ENCODE measurements around the gene IFT172.

IFT172 gene

DNA sequence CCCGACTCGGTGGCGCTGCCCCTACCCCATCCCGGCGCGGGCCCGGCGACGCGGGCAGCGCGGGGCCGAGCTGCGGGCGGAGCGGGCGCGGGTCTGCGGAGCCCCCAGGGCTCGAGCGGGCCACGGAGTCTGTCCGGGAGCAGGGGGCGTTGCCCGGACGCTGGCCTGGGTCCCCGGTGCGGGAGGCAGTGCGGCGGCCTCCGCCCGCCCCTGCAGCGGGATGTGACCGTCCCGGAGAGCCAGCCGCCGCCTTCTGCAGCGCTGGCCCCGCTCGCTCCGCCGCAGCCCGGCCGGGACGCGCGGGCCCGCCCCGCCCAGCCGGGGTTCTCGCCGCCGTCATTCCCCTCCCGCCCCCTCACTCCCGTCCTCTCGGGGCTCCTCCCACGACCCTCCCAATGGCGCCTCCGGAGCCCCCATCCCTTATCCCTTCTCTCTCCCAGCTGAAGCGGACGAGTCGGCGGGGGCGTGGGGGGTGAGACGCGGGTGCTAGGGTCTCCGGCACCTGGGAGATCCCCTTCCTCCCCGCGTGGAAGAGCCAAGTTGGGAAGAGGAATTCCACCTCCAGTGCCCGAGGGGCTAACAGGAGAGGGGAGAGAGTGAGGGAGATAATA, 5.5 kb upstream of the IFT172 start, which contains the start of gene FNDC4:
Gene FNDC4, minus strand, starts transcription at position 257 of the 611 bp plus-strand sequence. CDS start 521 bp downstream, outside the sequence.
- DNase-seq (ENCODE audit: low read depth), result no peak

DNA sequence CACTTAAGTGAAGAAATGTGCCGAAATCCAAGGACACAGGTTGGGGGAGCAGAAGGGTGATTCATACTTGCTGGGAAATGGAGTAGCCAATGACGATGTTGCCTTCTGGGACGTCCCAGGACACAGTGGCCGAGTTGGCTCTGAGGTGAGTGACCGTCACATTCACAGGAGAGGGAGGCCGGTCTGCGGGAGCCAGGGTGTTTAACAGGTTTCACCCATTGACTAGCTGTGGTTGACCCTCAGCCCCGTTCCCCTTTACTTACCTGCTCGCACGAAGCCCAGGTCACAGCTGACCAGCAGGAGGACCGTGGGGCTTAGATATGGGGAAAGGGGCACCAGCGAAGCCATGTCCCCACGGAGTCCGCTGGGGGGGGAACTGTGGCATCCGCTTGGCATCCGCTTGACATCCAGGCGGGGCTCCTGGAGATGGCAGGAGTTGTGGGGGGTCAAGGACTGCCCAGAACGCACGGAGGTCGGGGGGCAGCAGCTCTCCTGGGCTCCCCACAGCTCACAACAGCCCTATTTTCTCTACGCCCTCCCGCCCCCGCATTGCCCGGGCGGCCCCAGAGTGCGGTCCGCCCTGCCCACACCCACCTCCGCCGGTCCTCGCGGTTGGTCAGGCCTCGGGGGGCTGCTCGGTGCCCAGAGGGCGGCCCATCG, 4.9 kb upstream of the IFT172 start:
- no peak for DNase-seq (ENCODE audit: low read depth)

GRCh38 chr2:27493948-27494283, 4.4 kb upstream of the IFT172 start:
- DNase-seq (ENCODE audit: low read depth), result no peak

- no peak for DNase-seq (ENCODE audit: low read depth)
Observed at GRCh38 chr2:27492557-27492956, 3.0 kb upstream of the IFT172 start.

- DNase-seq (ENCODE audit: low read depth), result no peak
Observed at GRCh38 chr2:27489118-27489497, 435 bp downstream of the IFT172 start.

DNA sequence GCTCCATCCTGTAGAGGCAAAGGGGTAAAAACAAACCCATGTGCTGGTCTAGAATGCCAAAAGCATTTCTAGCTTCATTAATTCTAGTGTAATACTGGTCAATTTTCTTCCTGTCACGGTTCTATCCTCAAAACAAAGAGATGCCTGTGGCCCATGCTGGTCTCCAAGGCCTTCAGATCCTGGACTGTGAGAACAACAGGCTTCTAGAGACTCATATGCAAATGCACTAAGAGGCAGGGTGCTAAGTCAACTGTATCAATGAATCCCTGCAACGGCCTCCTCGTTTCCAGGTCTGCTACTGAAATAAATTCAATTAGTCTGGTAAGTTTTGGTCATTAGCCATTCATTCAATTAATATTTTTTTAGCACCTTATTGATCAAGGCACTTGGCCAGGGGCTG, 4.0 kb downstream of the IFT172 start:
- no peak for DNase-seq (ENCODE audit: low read depth)

- DNase-seq (ENCODE audit: low read depth), result no peak
Observed at GRCh38 chr2:27471961-27472360, 17.6 kb downstream of the IFT172 start.

- DNase-seq (ENCODE audit: low read depth), result no peak
Observed at GRCh38 chr2:27464443-27464842, 25.1 kb downstream of the IFT172 start.

DNA sequence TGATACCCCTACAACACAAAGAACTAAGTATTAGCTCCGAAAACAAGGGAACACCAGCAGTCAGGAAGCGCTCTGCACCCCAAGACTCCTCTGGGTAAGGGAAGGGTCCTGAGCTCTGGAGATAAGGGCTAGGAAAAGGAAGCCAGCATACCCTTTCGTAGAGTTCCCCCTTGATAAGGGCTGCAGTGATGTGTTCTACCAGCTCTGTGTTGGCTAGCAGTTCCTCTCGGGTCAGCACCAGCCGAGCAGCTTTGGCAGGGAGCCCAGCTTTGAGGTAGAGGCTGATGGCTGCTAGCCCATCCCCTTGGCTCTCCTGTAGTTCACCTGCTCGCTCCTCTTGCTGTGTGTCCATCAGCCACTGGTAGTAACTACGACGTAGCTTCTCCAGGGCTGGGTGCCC, 28.4 kb downstream of the IFT172 start:
- no peak for DNase-seq (ENCODE audit: low read depth)

DNA sequence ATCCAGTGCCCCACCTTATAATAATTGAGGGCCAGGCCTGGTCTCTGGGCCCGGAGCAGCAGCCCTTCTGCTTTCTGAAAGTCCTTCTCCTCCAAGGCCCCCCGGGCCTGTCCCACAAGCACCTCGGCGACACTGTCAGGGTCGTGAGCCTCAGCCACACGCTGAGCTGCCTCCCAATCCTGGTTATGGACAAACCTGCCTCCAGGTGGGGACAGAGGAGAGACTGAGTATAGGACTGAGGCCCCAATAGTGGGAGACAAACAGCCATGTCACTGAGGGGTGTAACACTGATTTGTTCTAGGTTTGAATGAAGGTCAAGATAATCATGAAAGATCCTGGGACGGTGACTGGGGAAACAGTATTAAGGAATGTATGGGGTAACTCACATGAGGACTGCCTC, 35.6 kb downstream of the IFT172 start:
- no peak for DNase-seq (ENCODE audit: low read depth)

GRCh38 chr2:27451095-27451494, 38.4 kb downstream of the IFT172 start:
- DNase-seq (ENCODE audit: low read depth), result no peak

DNA sequence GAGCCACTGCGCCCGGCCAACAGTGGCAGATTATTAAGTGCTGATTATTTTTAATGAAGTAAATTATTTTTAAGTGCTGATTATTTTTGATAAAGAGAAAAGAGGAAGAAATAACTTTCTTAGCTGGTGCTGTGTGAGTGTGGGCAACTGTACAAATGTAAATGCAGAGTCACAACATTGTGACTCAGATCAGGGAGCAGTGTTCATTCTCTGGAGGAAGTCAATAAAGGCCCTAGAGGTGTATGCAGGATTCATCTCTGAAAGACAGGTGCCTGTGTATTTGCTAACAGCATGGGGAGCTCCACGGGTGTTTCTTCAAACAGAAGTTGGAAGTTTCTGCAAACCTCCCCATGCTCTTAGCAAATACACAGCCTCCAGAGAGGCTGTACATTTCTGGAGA, 41.2 kb downstream of the IFT172 start:
- DNase-seq (ENCODE audit: low read depth), result no peak

- no peak for DNase-seq (ENCODE audit: low read depth)
Observed at GRCh38 chr2:27446057-27446456, 43.5 kb downstream of the IFT172 start.

DNA sequence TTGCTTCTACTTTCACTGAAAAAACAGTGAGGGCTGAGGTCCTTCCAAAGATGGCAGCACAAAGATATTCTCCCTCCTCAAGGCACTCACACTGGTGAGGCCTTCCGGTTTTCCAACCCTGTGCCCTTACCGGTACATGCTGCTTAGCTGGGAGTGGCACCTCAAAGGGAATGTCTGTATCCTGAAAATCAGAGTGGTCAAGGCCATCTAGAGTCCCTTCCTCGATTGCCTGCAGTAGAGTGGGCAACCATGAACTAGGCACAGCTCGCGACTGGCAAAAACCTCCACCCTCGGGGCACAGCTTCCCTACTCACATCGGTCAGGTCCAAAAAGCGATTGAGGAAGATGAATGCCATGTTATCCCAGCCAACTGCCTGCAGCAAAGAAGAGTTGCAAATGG, 43.9 kb downstream of the IFT172 start:
- no peak for DNase-seq (ENCODE audit: low read depth)

GRCh38 chr2:27445155-27445554, 44.4 kb downstream of the IFT172 start:
- DNase-seq (ENCODE audit: low read depth), result no peak

GRCh38 chr2:27442920-27443282, 46.6 kb downstream of the IFT172 start:
- DNase-seq (ENCODE audit: low read depth), result no peak

DNA sequence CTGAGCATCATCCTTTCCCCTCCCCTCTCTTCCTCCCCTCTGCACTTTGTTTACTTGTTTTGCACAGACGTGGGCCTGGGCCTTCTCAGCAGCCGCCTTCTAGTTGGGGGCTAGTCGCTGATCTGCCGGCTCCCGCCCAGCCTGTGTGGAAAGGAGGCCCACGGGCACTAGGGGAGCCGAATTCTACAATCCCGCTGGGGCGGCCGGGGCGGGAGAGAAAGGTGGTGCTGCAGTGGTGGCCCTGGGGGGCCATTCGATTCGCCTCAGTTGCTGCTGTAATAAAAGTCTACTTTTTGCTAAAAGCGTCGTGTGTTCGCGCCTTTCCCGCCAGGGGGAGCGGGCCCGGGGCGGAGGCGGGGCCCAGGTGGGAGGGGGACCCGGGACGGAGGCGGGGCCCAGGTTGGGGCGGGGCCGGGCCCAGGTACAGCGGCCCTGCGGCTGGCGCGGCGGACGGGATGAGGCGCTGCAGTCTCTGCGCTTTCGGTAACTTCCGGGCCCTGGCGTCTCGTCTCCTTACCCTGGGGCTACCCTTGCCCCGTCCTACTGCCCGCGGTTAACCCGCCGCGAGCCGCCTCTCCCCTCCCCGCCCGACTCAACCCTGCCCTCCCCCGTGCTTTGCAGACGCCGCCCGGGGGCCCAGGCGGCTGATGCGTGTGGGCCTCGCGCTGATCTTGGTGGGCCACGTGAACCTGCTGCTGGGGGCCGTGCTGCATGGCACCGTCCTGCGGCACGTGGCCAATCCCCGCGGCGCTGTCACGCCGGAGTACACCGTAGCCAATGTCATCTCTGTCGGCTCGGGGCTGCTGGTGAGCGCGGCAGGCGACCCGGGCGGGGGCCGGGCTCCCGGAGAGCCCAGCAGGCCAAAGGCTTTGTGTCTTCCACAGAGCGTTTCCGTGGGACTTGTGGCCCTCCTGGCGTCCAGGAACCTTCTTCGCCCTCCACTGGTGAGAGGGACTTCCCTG, 47.3 kb downstream of the IFT172 start, which contains the start of gene KRTCAP3:
Gene KRTCAP3, plus strand, starts transcription at position 424 of the 962 bp plus-strand sequence. Its CDS starts 32 bp downstream, at position 456.
- peak; percentile 43 for DNase-seq (ENCODE audit: low read depth)

DNA sequence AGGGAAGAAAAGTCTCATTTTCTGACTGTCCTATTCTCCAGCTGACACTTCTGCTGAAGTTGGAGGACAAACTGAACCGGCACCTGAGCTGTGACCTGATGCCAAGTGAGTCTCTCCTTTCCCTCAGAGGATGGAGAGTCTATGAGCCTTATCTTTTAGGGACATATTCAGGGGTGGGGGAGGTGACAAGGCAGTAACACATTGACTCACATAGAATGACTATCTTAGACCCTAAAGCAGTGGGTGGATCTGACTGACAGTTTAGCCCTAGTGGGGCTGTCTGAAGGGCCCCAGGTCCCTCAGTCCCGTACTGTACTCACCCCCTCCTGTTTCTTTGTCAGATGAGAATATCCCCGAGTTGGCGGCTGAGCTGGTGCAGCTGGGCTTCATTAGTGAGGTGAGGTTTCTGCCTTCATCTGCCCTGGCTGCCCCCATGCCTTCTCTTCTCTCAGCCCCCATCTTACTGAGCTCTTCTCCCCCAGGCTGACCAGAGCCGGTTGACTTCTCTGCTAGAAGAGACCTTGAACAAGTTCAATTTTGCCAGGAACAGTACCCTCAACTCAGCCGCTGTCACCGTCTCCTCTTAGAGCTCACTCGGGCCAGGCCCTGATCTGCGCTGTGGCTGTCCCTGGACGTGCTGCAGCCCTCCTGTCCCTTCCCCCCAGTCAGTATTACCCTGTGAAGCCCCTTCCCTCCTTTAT, 48.2 kb downstream of the IFT172 start:
- DNase-seq (ENCODE audit: low read depth), result no peak

GRCh38 chr2:27435628-27436027, 53.9 kb downstream of the IFT172 start:
- no peak for DNase-seq (ENCODE audit: low read depth)

DNA sequence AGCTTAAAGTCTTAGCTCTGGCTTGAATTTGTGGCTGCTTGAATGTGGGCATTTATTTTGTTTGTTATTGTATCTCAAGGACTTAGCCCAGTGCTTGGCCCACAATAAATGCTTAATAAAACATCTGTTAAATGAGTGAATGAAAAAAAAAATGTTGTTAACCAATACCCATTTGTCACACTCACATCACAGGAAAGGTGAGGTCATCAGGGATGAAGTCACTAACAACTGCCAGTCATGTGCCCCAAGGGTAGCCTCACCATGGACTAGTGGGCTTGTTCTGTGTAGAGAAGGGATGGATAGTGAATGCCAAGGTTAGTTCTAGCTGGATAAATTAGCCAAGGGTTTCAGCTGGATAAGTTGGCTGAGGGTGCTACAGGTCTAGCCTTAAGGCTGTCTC, 58.1 kb downstream of the IFT172 start:
- no peak for DNase-seq (ENCODE audit: low read depth)

DNA sequence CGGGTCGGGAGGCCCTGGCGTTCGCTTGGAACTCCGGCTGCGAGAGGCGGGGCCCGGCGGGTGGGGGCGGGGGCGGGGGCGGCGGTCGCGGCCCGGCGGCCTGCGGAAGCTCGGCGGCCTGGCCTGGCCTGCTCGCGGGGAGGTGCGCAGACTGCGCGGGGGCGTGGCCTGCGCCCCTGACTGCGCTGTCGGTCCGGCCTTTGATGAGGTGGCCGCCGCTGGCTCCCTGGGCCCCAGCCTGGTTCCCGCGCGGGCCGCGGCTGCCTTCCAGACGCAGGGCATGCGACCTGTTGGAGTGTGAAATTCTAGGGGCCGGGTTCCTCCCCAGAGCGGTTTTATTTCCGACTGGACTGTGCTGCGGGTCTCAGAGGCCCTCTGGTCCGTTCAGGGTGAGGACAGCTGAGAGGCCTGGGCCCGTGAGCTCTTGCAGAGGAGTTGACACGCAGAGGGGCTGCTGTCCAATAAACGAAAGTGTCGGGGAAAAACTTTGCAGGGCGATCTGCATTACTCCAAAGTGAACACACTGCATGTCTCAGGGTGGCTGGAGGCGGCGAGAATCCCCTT, 60.5 kb downstream of the IFT172 start:
- DNase-seq (ENCODE audit: low read depth), result peak; percentile 60
